ENCODE results near the gene F12.
"Not testable (repeated sequence)": the region's sequence is repeated elsewhere in the genome, so short reads cannot be mapped to it uniquely, and the experiment has no call there.

F12 gene

DNA sequence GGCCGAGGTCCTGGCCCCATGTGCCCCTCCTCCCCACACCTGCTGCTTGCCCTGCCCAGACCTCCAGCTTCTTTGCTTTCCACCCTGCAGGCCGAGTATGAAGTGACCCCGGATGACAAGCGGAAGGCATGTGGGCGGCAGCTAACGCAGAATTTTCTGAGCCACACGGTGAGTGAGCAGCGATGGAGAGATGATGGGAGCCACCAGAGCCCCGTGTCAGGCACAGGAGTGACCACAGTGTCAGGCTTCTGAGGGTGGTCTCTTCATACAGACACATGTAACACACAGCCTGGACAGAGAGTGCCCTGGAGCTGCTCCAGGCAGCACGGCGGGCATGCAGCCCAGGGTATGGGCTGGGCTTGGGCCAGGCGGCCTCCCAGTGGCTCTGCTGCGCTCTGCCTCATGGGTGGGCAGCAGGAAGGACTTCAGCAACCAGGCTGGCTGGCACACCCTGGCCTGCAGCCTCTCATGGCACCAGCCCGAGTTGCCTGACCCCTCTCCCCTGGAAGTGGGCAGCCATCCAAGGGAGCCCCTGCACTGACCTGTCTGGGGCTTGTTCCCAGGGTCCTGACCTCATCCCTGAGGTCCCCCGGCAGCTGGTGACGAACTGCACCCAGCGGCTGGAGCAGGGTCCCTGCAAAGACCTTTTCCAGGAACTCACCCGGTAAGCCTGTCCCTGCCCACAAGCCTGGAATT, 22.9 kb upstream of the F12 start:
- DNase-seq = no peak

DNA sequence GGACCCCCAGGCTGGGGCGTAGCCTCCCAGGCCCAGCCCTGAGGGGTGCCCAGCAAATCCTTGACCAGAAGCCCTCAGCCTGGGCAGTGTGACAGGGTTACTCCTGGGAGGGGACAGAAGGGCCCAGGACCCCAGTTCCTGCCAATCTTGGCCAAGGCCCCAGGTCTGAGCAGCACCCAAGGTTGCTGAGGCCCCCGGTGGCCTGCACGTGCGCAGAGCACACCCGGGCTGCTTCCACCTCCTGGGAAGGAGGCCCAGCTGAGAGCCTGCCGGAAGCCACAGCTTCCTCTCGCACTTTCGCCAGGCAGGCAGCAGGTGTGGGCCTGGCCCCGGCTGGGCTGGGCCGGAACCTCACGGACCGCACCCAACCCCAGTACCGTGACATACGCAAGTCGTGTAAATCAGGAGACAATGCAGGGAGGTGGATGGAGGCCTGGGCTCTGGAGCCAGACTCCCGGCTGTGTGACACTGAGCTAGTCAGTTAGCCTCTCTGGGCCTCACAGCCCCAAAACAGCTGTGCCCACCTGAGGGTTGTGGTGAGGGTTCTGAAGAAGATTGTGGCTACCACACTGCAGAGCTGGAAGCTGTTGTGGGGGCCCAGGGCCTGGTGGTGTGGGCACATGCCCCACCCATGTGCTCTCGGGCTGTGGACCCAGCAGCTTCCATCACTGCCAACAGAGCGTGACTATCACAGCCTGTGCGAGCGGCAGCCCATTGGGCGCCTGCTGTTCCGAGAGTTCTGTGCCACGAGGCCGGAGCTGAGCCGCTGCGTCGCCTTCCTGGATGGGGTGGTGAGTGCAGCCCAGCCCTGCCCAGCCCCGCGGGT, 22.2 kb upstream of the F12 start:
- DNase-seq = no peak

DNA sequence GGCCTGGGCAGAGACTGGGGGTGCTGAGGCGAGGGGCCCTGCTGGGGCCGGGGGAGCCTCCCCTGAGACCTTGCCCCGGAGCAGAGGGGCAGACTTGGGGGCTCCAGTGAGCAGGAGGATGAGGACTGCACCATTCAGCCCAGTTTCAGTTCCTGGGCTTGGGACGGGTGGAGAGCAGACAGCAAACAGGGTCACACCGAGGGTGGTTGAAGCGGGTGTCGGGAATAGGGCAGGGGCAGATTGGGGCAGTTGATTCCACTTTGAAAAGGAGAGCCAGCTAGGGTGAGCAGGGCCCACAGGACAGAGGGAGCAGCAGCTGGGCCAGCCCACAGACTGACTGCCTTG, 21.6 kb upstream of the F12 start:
- DNase-seq = no peak

DNA sequence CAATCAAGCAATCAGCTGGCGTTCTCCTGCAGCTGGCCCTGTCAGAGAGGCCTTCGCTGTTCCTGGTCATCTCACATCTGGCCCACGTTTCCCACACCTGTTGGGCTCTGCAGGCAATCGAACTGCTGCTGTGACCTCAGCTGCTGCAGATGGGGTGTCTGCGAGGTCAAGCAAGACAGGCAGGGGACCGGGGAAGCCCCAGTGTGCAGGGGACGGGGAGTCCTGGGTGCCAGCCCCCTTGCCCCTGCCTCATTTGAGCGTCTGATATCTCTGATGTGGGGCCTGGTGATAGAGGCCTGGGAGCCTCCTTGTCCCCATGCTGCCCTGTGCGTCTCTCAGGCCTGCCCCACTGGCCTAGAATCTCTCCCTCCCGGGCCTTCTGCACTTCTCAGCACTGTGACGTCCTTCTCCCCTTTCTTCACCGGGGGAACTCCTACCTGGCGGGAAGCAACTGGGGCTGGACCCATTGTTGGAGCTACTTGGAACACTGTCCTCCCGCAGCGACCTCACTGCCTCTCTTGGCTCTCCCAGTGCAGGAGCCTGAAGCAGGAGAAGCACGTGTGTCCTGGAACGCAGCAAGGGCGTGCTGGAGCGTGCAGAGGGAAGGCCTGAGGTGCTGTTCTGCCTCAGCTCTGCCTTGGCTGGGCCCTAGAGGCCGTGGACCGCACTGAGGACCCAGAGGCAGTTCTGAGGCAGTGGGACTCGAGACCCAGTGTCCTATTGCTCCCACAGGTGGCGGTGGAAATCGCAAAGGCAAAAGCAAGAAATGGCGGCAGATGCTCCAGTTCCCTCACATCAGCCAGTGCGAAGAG, 21.0 kb upstream of the F12 start:
- DNase-seq = no peak

DNA sequence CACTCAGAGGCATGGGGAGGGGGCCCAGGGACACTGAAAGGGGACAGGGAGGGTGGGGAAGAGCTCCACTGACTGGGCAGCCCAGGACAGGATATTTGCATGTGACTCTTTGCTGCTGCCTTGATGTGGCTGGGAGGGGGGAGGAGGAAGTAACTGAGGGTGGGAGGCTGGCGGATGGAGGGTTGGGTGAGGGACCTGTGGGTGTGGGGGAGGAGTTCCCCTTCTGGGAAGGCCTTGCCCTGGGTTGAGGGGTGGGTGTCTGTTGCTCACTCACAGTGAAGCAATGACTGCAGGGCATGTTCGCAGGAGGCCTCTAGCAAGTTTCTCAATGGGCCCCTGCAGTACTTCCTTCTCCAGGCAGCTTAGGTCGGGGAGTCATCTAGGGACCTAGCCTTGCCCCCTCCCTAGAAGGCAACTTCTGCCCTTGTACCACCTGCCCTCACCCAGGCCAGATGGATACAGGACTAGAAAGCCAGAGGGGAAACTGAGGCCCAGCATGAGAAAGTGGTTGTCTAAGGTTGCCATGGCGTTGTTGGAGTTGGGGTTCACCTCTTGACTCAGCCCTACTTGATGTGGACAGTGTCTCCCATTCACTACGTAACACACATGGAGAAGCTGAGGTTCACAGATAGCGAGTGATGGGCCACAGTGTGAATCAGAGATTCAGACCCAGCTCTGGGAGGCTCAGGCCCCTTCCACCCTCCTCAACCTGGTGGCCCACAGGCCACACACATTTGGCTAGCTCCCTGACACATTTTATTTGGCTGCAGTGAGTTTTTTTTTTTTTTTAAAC, 20.1 kb upstream of the F12 start:
- no peak for DNase-seq

DNA sequence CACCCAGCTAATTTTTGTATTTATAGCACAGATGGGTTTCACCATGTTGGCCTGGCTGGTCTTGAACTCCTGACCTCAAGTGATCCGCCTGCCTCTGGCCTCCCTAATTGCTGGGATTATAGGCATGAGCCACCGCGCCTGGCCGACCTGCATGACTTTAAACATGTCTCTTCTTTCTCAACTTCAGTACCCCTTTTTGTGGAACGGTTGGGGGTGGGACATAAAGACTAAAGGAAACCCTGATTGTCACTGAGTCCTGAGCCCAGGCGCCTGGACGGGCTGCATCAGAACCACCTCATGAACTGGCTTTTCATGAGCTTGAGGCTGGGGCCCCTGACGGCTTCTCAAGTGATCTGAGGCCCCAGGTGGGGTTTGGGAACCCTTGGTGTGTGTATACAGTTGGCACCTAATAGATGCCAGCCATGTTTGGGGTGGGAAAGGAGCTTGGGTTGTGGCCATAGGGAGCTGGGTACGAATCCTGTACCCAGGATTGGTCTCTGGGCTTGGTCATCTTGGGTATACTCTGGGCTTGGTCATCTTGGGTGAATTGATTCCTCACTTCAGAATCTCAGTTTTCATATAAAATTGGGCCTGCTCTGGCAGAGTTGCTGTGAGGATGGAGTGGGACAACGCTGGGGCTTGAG, 19.3 kb upstream of the F12 start:
- no peak for DNase-seq

DNA sequence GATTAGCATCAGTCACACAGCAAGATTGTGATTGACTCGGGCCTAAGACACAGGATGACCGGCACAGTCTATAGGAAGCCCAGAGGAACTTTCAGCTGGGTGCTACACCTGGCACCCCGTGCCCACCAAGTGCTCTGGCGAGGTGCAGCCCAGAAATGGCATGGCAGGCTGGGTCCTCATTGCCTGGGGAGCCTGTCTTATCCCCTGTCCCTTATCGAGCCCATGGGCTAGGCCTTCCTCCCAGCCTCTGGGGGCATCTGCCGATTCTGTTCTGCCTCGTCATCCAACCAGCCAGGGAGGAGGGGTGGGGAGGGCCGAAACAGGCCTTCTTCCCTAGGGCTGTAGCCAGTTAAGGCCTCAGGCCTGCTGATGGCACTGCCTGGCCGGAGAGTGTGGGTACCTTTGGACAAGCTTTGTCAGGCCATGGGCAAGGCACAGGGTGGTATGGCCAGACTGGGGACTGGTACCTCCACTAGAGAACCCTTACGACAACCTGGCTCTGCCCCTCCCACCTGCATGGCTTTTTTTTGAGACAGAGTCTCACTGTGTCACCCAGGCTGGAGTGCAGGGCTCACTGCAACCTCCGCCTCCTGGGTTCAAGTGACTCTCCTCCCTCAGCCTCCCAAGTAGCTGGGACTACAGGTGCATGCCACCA, 18.7 kb upstream of the F12 start:
- no peak for DNase-seq

DNA sequence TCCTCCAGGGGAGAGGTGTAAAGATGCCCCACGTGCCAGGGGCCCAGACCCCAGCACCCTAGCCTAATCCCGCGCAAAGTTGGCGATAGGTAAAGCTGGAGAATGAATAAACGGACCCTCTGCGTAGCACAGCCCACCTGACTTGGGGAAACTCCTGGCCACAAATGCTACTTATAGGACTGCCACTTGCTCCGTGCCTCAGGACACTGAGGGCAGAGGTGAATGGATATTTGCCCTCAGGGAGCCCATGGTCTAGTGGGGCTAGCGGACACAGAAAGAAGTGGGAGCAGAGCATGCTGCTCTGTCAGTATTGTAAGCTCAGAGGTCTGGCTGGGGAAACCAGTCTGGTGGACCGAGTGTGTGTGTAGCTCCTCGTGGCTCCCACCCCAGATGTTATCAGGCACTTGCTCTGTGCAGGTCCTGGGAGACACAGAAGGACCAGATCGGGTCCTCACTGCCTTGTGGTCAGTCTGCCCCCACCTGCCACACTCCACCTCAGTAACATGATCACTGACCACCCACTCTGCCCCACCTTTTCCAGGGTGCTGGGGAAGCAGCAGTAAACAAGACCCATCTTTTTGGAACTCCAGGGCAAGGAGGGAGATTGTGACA, 18.0 kb upstream of the F12 start:
- no peak for DNase-seq

DNA sequence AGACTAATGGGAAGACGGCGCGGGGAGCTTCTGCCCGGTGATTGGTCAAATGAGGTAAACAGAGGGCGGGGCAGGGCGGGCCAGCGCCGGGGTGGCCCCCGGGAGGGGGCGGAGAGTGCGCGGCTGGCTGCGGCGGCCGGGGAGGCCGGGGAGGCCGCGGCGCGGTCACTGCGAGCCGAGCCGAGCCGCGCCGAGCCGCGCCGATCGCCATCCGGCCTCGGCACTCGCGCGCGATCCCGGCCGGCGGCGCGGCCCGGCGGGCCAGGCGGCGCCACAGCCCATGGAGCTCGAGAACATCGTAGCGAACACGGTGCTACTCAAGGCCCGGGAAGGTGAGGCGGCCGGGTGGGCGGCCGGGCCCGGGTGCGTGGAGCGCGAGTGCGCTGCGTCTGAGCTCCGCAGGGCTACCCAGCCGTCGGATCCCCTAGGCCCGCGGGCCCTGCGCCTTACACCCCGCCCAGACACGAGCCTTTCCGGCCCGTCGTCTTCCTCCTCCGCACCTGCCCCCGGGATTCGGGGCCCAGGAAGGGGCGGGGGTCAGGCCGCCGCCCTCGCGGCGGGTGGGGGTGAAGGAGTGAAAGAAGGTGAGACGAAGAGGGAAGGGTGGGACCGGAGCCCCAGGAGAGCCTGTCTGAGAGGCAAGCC, 17.3 kb upstream of the F12 start, which contains the start of gene GRK6:
Gene GRK6 (plus strand): TSS at position 111 of the 645 bp plus-strand sequence. CDS start 170 bp downstream, at position 281.
- DNase-seq = peak; percentile 31

DNA sequence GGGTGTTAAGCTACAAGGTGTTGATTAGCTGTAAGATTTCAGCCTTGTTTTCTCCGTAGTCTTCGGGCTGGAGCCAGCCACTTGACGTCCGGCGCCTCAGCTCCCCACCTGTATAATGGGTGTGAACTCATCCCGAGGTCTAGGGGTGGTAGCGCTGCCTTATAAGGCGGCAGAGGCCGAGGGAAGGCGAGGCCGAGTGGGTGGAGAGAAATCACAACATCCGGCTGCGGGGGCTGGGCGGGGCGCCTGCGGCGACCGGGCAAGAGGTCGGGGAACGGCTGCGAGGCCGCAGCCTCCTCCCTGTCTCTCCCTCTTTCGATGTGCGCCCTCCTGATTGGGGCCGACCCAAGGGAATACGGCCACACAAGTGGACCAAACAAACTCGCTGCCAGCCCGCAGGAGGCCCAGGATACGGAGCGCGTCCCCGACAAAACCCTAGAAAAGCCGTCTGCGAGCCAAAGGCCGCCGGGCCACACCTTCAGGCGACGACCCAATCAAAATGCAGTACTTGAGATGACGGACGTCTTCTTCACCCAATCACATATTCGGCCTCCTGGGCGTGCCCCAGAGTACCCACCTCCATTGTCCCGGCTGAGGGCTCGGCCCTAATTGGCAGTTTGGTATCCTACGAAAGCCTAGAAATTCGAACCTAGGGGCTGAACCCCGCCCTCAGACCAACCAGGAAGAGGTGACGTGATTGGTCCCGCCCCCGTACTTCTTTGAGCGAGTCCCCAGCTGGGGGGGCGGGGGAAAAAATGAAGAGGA, 16.6 kb upstream of the F12 start:
- peak; percentile 99 for DNase-seq

DNA sequence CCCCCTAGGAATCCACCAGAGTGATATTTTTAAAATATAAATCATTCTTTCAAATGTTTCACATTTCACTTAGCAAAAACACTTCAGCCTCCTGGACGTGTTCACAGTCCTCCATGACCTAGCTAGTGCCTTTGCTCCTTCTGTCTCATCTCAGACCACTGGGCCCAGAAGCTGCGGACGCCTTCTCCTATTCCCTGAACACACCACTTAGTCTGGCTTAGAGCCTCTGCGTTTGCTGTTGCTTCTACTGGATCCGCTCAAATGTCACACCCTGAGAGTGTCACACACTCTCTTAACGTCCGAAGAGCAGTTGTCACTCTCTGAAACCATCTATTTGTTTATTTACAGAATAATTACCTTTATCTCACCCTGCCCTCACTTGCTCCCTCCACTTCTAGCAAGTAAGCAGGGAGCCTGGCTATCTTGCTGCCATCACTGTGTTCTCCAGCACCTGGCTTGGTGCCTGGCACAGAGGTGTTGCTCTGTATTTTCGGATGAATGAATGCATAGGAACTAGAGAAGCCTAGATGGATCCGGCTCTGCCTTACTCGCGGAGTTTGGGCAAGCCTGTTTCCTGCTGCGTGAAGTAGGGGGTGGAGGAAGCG, 15.9 kb upstream of the F12 start:
- DNase-seq = no peak

DNA sequence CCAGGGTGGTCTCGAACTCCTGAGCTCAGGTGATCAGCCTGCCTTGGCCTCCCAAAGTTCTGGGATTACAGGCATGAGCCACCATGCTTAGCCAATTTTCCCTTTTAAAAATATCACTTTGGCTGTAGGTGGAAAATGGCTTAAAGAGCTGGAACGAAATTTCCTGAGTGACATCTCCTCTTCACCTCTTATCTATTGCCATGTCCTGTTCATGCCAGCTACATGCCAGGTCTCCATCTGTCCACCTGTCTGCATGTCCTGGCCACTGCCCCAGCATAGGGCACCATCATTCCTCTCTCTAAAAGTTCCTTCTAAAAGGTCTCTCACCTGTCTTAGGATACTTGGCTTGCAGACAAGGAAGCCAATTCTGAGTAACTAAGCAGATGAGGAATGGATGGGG, 14.3 kb upstream of the F12 start:
- DNase-seq = no peak

DNA sequence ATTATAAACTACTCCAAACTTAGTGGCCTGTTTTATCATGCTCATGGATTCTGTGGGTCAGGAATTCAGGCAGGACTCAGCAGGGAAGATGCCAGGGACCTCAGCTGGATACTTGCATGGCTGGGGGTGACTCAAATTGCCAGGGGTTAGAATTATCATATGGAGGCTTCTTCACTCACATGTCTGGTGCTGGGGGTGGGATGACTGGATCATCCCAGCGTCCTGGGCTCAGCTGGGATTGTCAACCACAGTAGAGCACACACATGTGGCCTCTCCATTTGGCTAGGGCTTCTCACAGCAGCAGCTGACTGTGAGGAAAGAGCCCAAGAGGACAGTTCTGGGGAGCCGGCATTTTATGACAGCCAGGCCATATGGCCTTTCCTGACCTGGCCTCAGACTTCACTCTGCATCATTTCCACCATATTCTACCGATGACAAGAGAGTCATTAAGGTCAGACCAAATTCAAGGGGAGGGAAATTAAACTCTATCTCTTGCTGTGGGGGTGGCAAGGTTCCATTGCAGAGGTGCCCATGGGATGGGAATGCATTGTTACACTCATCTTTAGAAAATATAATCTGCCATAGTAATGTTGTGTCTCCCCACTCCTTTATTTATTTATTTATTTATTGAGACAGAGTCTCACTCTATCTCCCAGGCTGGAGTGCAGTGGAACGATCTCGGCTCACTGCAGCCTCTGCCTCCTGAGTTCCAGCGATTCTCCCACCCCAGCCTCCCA, 11.9 kb upstream of the F12 start:
- DNase-seq = no peak

DNA sequence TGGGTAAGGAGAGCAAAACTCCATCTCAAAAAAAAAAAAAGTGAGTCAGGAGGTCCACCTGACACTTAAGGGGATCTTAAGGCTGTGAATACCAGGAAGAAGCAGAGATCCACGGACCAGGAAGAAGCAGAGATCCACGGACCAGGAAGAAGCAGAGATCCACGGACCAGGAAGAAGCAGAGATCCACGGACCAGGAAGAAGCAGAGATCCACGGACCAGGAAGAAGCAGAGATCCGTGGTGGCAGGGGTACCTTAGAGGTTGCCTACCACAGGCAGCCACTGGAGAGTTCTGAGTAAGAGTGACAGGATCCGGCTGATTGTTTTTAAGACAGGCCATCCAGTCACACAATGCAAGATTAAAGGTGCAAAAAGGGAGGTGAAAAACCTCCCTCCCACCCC, 11.1 kb upstream of the F12 start:
- not testable (repeated sequence) for DNase-seq

DNA sequence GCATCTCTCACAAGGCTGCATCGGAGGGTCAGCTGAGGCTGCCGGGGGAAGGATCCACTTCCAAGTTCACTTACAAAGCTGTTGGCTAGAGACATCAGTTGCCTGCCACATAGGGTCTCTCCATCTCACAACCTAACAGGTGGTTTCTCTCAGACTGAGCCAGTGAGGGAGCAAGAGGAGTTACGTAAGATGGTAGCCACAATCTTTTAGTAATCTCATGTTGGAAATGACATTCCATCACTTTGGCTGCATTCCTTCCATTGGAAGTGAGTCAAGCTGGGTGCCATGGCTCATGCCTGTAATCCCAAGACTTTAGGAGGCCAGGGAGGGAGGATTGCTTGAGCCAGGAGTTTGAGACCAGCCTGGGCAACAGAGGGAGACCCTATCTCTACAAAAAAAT, 9.7 kb upstream of the F12 start:
- DNase-seq = no peak

DNA sequence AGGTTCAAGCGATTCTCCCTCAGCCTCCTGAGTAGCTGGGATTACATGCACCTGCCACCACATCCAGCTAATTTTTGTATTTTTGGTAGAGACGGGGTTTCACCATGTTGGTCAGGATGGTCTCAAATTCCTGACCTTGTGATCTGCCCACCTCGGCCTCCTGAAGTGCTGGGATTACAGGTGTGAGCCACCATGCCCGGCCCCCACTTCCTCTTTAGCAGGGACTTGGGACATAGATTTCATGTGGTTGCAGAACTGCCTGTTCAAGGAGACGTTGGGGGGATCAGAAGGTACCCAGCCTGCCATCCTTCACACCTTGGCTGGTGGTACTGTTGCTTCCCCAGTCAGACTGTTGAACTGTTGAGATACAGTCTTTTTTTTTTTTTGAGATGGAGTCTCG, 7.7 kb upstream of the F12 start:
- DNase-seq = not testable (repeated sequence)

DNA sequence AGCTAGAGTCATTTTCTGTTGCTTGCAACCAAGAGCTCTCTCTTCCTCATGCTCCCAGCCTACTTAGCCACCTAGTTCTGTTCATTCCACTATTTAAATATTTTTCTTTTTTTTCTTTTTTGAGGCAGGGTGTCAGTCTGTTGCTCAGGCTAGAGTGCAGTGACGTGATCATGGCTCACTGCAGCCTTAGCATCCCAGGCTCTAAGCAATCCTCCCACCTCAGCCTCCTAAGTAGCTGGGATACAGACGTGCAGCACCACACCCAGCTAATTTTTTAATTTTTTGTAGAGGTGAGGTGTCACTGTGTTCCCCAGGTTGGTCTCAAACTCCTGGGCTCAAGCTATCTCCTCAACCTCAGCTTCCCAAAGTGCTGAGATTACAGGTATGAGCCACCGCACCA, 5.1 kb upstream of the F12 start:
- no peak for DNase-seq

DNA sequence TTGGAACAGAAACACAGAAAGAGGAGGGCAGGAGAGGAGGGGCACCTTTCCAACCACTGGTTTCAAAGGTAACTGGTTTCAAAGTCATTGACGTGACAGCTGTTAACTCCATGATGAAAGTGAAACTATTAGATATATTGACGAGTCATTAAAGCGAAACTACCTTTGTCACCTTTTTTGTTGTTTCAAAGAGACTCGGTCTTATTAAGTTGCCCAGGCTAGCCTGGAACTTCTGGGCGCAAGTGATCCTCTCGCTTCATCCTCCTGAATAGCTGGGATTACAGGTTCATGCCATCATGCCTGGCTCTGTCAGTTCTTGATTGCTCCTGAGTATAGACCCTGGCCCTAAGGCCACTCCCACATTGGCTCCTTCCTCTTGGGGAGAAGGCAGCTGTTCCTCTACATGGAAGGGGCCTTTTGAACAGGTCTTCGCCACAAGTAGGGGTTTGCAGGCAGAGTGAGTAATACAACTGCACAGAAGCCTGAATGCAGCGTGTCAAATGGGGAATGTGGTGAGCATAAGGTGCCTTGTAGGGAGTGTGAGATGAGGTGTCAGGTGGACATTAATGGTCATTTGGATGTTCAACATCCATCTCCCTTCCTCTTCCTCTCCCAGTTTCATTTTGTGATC, 3.4 kb upstream of the F12 start:
- DNase-seq = no peak

Data from NCI-H774 (cell line).